GM21717 (cell line): ENCODE measurements around the gene PIGR.
A peak's percentile ranks its signal among the peaks of the same experiment; 100 is the strongest.

Experiments
- ATAC-seq: cut with Tn5 transposase; IDR thresholded peaks from one replicate; pipeline ENCODE4 v1.9.1; 2021; ENCODE audit warnings: mild to moderate bottlenecking, moderate library complexity; ENCODE audit not compliant: unreplicated experiment

PIGR gene, protein sequence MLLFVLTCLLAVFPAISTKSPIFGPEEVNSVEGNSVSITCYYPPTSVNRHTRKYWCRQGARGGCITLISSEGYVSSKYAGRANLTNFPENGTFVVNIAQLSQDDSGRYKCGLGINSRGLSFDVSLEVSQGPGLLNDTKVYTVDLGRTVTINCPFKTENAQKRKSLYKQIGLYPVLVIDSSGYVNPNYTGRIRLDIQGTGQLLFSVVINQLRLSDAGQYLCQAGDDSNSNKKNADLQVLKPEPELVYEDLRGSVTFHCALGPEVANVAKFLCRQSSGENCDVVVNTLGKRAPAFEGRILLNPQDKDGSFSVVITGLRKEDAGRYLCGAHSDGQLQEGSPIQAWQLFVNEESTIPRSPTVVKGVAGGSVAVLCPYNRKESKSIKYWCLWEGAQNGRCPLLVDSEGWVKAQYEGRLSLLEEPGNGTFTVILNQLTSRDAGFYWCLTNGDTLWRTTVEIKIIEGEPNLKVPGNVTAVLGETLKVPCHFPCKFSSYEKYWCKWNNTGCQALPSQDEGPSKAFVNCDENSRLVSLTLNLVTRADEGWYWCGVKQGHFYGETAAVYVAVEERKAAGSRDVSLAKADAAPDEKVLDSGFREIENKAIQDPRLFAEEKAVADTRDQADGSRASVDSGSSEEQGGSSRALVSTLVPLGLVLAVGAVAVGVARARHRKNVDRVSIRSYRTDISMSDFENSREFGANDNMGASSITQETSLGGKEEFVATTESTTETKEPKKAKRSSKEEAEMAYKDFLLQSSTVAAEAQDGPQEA

DNA sequence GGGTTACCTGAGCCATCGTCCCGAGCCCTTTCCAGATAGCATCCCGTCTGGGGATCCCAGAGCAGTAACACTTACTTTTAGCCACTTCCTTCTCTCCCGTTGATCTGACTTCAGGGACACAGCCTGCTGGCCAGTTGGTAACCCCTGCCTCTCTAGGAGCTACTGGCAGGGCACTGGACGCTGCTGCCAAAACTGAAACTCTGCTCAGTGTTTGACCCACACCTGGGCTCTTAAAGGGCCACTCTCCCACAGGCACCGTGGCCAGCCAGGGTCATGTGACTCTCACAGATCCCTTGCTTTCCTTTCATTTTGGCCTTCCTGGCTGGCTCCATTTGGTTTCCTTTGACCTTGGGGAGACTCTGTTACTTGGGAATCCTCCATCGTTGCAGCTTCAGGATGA lies at the start of gene PIGR:
Gene PIGR (minus strand): TSS at position 206 of the 400 bp plus-strand sequence. CDS start 5,935 bp downstream, outside the sequence.
- no peak for ATAC-seq

DNA sequence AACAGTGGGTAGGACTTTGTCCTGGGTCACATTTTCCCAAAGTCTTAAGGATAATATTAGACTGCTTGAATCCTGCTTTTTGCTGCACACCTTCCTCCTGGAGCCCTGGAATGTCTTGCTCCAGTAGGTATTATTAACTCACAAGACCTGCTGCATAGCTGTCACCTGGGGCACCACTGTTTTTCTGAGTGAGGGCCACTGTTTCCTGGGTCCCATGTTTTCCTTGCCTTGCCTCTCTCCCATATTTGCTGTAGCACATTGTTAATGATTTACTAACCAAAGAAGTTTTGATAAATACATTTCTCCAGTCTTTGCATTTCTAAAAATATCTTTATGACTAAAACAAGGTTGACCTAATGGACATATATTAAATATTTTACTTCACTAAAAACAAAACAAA lies 46.5 kb upstream of the PIGR start:
- no peak for ATAC-seq

DNA sequence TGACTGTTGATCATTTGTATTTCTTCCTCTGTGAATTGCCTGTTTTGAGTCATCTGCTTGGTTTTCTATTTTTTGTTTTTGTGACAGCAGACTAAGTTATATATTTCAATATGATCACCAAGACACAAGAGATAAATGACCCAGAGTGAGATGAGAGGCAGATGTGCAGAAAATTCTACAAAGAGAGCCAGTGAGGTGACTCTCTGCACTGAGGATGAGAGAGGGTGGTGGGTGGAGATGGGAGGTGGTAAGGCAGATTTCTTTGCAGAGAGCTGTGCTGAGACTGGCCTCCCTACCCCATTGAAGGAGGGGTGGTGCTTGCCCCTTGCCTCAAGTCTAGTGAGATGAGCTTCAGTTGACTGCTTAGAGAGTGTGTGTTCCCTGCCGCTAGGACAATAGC lies 41.6 kb upstream of the PIGR start:
- ATAC-seq: no peak

DNA sequence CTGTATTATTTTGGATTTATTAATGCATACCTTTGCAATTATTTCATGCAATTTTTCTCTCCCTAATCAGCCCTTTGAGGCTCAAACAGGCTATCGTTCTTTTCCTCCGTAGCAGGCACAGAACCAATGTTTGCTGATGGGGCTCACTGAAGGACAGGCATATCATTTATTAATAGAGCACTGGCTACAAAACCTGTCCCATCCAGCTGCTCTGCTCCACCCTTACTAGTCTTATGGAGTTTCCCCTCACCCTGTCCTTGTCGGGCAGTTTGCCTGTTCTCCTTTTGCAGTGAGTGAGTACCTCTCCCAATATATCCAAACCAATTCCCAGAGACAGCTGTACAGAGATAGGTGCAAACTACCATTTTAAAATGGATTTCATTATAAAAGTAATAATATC lies 40.6 kb upstream of the PIGR start:
- ATAC-seq: no peak

DNA sequence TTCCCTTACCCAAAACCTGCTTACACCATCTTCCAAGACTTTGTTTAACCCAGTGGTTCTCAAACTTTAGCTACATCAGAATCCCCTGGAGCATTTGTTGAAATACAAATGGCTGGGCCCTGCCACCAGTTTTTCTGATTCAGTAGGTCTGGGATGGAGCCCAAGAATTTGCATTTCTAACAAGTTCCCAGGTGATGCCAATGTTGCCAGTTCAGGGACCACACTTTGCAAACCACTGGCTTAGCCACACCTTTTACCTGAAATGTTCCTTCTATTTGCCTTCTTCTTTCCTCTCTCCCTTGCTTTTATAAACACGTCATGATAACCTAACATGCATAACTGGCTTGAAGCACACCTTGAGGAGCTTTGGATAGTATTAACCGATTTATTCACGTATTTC lies 40.1 kb upstream of the PIGR start:
- no peak for ATAC-seq

DNA sequence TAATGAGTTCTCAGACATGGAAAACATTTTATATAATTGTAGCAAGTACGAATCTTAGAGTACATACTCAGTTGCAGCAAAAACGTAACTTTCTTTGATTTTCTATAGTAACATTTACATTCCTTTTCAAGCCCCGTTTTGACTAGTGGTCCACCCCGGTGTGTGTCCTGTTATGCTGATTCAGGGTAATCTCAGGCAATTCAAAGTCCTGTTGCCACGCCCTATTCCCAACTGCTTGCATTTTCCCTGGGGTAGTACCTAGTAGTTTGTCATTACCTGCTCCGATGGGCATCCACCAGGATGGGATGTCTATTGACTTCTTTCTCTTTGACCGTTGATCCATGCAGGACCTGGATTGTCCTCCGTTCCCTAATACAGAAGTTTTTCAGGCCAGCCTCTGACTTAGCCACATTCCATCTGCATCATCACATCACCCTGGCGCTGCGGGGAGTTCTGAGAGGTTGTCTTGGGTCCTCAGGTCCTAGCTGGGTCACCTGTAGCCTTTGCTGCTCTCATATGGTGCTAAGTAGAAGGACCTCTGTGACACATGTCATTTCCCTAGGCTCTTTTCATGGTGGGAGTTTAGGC lies 39.0 kb upstream of the PIGR start:
- no peak for ATAC-seq

DNA sequence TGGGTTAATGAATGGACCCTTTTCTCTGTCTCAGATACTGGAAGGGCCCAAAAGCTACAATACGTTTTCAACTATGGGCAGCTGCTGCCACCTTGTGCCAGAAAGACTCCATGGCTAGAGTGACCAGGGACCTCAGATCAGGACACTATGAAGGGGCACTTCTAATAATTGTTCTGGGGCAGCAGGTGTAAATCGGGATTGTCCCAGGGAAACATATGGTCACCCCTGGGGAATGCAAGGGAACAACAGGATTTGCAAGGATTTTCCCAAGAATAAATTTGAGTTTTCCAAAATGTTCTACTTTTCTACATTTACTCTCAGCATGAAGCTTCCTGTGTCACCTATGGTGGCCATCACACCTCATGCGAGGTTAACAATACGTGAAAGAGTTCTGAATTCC lies 36.0 kb upstream of the PIGR start:
- ATAC-seq: peak; percentile 62

DNA sequence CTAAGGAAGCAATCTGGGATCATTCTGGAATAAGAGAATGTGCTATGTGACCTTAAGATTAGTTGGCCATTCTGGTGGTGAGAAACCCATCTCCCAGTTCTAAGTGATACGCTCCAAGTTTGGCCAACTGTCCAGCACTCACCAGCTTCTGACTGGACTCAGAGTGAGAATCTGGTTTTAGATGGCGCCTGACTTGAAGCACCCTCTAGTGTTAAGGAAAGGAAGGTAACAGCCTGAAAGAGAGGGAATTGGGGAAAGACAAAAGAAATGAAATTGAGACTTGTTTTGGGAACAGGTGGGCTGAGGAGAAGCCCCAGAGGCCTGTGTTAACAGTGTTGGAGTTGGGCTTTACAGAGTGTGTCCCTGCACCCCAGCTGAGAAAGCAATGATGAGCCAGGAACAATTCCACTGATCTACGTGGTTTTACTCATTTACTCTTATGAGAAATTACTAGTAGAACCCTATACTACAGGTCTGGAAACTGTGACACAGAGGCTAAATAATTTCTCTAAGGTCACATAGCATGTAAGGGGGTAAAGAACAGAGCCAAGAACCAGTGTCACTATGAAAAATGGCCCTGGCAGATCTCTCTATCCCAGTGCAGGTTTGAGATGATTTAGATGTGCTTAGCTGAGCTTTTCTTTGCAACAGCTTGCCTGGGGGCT lies 33.2 kb upstream of the PIGR start:
- no peak for ATAC-seq

DNA sequence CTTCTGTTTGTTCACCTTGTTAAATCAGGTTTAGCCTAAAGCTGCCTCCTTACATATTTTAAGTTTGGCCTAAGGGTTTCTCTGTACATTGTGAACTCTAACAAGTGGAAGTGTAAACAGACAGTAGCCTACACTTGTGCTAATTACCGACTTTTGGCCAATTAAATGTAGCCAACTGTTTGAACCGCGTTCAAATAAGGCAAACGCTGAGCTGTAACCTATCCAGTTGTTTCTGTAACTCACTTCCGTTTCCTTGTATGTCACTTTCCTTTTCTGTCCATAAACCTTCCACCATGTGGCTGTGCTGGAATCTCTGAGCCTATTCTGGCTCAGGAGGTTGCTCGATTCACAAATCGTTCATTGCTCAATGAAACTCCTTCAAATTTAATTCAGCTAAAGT lies 32.0 kb upstream of the PIGR start:
- no peak for ATAC-seq

DNA sequence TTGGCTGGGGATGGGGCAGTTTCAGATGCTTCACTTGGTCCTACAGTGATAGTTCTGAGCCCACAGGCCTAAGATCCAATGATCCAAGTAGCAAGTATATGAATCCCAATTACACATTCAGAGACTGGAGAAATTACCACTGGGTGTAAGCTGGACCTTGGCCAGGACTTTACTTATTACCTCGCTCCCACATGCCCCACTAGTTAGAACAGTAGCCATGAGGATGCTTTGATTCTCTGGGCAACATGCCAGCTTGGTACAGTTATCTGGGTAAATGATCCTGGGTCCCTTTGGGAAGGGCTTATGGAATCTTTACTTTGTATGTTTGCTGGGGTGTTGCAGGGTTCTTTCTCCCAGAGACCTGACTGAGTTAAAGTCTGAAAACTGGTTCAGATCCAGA lies 29.0 kb upstream of the PIGR start:
- ATAC-seq: no peak

DNA sequence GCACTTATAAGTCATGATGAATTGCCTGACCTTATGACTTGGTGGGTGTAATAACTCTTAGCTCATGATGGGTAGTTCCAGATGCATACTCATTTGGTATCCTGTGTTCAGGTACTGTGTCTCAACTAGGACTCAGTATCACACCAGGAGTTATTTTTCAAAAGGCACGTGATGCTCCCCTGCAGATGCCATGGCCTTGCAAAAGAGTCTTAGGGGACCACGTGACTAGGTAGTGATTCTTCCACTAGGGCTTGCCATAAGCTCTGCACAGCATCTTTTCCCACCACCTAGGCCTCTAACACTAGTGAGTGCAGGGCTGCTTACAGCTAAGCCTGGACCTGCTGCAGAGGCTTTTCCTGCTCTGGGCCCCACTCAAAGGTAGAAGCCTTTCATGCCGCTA lies 27.9 kb upstream of the PIGR start:
- no peak for ATAC-seq

DNA sequence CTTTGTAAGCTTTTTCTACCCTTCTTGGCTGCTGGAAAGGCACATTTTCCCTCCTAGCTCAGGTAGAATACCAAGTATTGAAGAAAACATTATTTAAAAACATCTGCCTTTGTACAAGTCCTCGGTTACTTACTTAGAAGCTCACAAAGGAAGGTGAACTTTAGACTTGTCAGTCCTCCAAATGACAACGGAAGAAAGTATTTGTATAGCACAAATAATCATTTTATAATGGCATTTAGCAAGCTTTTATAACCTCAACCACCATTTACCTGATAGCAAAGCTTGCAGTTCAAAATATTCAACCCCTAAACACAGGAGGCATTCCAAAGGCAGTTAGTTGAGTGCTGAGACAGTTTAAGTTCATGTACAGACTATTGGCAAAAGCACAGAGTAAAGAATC lies 26.5 kb upstream of the PIGR start:
- ATAC-seq: no peak

DNA sequence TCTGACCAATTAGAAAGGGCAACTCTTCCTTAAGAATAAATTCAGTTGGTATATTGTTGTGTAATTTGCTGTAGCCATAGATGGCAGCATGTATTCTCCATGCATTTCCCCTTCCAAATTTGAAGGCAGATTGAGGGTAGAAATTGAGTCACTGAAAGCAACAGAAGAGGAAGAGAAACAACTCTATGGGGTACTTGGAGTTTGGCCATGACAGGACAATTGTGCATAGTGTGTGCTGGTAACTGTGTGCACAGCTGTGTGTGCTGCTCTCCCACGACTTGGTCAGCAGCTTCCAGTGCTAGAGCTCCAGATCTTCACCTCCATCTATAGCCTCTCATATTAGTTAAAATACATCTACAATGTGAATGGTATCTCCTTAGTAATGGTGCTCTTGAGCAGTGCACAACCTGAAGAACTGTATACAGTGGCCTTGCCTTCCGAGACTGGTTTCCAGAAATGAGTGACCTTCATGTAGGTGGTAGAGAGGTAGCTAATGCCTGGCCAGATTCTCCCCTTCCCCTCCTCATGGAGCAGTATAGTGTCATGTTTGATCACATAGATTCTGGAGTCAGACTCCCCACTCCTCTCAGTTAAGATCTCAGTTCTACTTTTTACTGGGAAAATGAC lies 24.9 kb upstream of the PIGR start:
- no peak for ATAC-seq

DNA sequence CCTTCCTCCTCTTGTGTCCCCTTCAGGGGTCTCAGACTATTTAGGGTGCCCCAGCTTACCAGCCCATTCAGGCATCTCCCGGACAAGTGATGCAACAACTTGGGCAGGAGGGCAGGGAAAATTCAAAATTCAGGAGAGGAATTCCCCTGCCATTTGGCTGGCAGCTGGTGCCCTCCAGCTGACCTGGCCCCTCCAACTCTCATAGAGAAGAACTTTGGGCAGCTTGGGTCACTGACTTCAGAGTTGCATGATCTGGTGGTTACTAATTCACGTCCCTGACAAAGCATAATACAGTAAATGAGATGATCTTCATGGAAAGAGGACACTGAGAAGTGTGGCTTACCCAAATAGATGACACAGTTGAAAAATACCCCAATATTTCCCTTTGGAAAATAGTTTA lies 24.2 kb upstream of the PIGR start, which contains the start of gene FCAMR:
Gene FCAMR (minus strand): TSS at position 15 of the 400 bp plus-strand sequence. CDS start 335 bp downstream, outside the sequence.
- ATAC-seq: no peak

DNA sequence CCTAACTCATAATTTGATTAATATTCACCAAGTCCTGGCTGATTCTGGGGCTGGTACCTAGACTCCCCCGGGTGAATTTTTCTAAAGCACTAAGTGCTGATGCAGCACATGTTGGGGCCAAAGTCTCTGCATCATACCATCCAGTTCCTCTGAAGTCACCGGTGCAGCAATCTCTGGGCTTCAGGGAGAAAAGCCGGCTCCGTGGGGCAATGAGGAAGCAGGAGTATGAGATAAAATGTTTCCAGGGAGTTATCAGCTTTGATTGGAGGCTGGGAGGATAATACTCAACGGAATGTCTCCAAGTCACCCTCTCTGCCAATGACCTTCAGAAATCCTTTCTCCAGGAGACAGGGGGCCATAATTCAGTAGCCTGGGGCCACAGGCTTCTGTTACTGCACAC lies 22.8 kb upstream of the PIGR start:
- ATAC-seq: no peak

DNA sequence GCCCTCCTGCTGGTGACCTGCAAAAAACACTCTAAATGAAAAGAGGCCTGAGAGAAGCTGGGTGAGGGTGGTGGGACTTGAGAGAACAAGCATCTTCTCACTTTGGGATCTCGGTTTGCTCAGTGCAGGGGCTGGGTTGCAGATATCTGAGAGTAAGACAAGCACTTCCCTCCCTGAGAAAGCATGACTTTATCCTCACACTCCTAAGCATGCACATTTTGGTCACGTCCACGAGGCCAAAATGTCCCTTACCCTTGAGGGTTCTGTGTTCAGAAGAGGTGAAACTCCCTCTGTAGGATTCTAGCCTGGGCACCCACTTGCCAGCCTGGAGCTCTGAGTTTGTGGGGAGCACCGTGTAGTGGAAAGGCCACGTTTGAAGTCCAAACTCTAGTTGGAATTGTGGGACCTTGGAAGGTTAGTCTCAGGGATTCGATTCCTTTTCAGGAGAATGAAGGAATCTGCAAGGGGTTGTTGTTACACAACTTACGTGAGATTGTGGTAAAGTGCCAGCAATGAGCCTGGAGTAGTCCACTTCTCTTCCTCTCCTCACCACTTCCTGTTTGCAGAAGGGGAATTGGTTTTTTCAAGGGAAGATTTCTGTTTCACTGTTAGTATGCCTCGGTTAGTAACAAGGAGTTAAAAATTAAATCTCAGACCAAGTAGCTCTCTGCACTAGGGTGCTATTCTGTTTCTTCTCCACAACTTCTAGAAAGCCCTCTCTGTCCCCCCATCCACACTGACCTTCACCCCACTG lies 21.0 kb upstream of the PIGR start:
- ATAC-seq: peak; percentile 52

DNA sequence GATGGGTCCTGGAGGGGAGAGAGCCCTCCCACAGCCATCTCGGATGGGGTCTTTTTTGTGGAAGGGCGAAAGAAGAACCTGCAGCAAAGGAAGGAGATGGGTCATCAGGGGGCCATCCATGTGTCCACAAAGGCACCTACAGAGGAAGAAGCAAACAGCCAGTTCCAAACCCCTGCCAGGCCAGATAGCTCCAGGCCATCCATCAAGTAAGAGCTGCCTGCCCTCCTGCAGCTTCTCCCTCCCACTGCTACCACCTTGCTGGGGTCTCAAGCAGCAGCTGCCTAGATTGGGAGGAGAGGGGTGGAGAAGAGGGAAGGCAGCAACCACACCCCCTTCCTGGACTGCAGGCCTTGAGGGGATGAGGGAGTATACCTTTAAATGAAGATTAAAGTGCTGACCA lies 19.5 kb upstream of the PIGR start:
- no peak for ATAC-seq

DNA sequence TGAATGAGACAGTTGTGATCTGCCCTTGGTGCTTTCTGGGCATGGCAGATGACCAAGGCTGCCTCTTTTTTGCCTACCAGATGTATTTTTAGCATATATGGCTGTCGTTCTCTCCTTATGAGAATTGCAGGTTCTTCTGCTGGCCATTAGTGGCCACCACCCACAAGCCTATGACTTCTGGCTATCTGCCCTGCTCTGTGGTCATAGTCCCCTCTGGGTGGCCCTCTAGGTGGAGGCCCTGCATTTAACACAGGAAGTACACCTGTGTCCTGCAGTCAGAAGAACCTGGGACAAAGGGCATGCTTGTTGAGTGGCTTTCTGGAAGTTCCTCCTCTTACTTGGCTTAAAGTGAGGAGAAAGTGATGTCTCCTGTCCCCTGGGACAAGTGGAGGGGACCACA lies 17.5 kb upstream of the PIGR start:
- ATAC-seq: no peak

DNA sequence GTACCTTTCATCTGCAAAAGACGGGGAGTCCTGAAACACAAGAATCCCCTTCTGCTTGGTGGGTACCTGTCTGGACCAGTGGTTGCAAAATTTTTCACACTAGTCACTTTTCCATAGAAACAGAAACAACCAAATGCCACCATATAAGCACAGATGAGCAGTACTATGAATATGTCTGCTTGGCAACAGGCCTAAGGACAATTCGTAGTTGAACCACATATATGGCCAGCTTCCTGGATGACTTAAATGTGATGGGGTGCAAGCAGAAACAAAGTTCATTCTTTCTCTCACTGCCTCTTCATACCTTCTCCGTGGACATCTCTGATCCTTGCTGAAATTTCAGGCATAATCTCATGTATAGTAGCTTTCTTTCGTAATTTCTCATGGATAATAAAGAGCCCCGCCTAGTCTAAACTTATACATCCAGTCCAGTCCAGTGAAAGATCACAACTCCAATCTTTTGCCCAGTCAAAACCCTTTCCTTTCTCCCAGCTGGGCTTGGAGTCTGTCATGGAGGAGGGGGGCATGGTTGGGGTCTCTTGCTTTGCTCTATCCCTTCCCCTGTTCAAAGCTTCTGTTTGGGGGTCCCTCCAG lies 16.9 kb upstream of the PIGR start:
- no peak for ATAC-seq

DNA sequence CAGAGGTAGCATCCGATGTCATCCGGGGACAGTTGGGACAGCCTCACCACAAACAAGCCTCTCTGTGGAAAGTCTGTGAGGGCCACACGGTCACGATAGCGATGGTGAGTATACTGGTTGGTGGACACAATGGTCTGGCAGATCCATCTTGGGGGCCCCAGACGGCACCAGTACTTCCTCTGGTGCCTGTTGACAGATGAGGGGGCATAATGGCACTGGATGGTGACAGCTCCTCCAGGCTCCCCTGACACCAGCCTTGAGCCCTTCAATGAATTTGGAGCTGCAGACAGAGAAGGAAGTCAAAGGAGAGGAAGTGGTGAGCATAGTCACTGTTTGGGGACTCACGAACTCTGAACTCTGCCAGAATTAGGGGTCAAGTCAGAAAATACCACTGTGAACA lies 16.0 kb upstream of the PIGR start:
- ATAC-seq: no peak
